Astrocyte (in vitro differentiated cells and primary cell): ENCODE data around the gene HTR3A. TPM values are rescaled to one million over a fixed set of nuclear protein-coding genes. Genes with fewer than 3 reads are reported as not detected.

Source experiments
- DNase-seq: peaks from one replicate; pipeline ENCODE4 v3.0.0-alpha.2; 2010; ENCODE audit warnings: low read depth
- FAIRE-seq: peaks from 2 replicates; lab custom pipeline; 2011; peaks lifted over from hg19 to GRCh38; lab: Jason Lieb, UNC
- H2AFZ ChIP-seq: 2 replicates; pipeline ENCODE4 v1.6.0; 2012; ENCODE audit warnings: low read depth, low read length, inconsistent platforms
- H3K27ac ChIP-seq: 2 replicates; pipeline ENCODE4 v1.5.1; 2011; ENCODE audit warnings: low read depth, low read length, inconsistent platforms
- H3K27me3 ChIP-seq: 2 replicates; pipeline ENCODE4 v1.6.0; 2011; ENCODE audit warnings: low read length, inconsistent platforms; ENCODE audit not compliant: insufficient read depth
- H3K36me3 ChIP-seq: 2 replicates; pipeline ENCODE4 v1.5.1; 2011; ENCODE audit warnings: low read length, inconsistent platforms; ENCODE audit not compliant: insufficient read depth
- H3K4me1 ChIP-seq: 2 replicates; pipeline ENCODE4 v1.5.1; 2011; ENCODE audit warnings: low read length, inconsistent platforms; ENCODE audit not compliant: insufficient read depth
- H3K4me2 ChIP-seq: 2 replicates; pipeline ENCODE4 v1.6.0; 2012; ENCODE audit warnings: low read length, inconsistent platforms
- H3K4me3 ChIP-seq: 2 replicates; pipeline ENCODE4 v1.5.1; 2011; ENCODE audit warnings: low read depth, mild to moderate bottlenecking, low read length, inconsistent platforms; ENCODE audit not compliant: insufficient read depth
- H3K79me2 ChIP-seq: 2 replicates; pipeline ENCODE4 v1.6.0; 2012; ENCODE audit warnings: mild to moderate bottlenecking, low read length, inconsistent platforms; ENCODE audit not compliant: insufficient read depth
- H3K9ac ChIP-seq: 2 replicates; pipeline ENCODE4 v1.6.0; 2012; ENCODE audit warnings: mild to moderate bottlenecking, low read length, inconsistent platforms
- H3K9me3 ChIP-seq: 2 replicates; pipeline ENCODE4 v1.5.1; 2012; ENCODE audit warnings: low read depth, mild to moderate bottlenecking, low read length, inconsistent platforms; ENCODE audit not compliant: insufficient read depth
- H4K20me1 ChIP-seq: 2 replicates; pipeline ENCODE4 v1.6.0; 2012; ENCODE audit warnings: low read length, inconsistent platforms; ENCODE audit not compliant: insufficient read depth
- H3K27ac Mint-ChIP-seq: one replicate; pipeline ENCODE4 v1.8.0; 2021; ENCODE audit warnings: mild to moderate bottlenecking, mixed read lengths; ENCODE audit not compliant: unreplicated experiment
- H3K27me3 Mint-ChIP-seq: one replicate; pipeline ENCODE4 v1.8.0; 2021; ENCODE audit warnings: low read depth, mixed read lengths; ENCODE audit not compliant: unreplicated experiment
- H3K36me3 Mint-ChIP-seq: one replicate; pipeline ENCODE4 v1.8.0; 2021; ENCODE audit warnings: low read depth, mixed read lengths; ENCODE audit not compliant: unreplicated experiment
- H3K4me1 Mint-ChIP-seq: one replicate; pipeline ENCODE4 v1.8.0; 2021; ENCODE audit warnings: low read depth, mixed read lengths; ENCODE audit not compliant: unreplicated experiment
- H3K4me3 Mint-ChIP-seq: one replicate; pipeline ENCODE4 v1.8.0; 2021; ENCODE audit warnings: mild to moderate bottlenecking, moderate library complexity, mixed read lengths; ENCODE audit not compliant: unreplicated experiment
- H3K9me3 Mint-ChIP-seq: one replicate; pipeline ENCODE4 v1.8.0; 2021; ENCODE audit warnings: mild to moderate bottlenecking, mixed read lengths; ENCODE audit not compliant: unreplicated experiment
- EZH2 ChIP-seq: IDR thresholded peaks from 2 replicates; pipeline ENCODE4 v1.6.1; 2012; ENCODE audit warnings: mild to moderate bottlenecking, low read length, inconsistent platforms; ENCODE audit not compliant: insufficient read depth
- total RNA-seq: library from RNA; stranded (reverse); gene quantifications from 2 replicates; pipeline ENCODE4 v1.2.1, GENCODE V29; 2021
- TF ChIP-seq, protein P1 (sequence below): IDR thresholded peaks from 2 replicates; pipeline ENCODE4 v1.5.1; 2011; ENCODE audit warnings: low read depth, mild to moderate bottlenecking, inconsistent platforms, low read length, moderate library complexity; ENCODE audit not compliant: insufficient read depth

HTR3A gene
- total RNA-seq, 1 donor from 2014 or later, result not detected

DNA sequence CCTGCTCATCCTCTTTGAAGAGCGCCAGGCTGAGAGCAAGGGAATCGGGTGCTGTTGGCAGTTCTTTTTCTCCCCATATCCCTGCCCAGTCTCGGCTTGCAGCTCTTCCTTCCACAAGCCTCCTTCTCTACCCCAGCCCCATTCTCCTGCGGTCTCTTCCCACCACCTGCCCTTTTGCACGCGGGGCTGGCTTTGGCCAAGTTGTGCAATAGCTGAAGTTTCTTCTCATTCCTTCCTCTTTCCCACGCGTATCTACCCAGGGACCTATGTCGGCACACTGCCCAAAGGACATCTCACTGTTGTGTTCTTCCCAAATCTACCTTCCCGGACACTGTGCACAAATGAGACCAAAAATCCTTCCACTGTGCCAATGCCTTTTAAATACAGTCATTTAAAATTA, 22.3 kb upstream of the HTR3A start:
- H3K27ac ChIP-seq, result no peak overlapping the region
- FAIRE-seq, result no peak
- H3K27ac Mint-ChIP-seq, result no peak overlapping the region
- no peak overlapping the region for H2AFZ ChIP-seq
- H3K4me1 Mint-ChIP-seq, result no peaks in the 10 kb centered on the region
- no peak for DNase-seq
- no peak for TF ChIP-seq EZH2
- TF ChIP-seq, protein P1, sequence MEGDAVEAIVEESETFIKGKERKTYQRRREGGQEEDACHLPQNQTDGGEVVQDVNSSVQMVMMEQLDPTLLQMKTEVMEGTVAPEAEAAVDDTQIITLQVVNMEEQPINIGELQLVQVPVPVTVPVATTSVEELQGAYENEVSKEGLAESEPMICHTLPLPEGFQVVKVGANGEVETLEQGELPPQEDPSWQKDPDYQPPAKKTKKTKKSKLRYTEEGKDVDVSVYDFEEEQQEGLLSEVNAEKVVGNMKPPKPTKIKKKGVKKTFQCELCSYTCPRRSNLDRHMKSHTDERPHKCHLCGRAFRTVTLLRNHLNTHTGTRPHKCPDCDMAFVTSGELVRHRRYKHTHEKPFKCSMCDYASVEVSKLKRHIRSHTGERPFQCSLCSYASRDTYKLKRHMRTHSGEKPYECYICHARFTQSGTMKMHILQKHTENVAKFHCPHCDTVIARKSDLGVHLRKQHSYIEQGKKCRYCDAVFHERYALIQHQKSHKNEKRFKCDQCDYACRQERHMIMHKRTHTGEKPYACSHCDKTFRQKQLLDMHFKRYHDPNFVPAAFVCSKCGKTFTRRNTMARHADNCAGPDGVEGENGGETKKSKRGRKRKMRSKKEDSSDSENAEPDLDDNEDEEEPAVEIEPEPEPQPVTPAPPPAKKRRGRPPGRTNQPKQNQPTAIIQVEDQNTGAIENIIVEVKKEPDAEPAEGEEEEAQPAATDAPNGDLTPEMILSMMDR, result no peak
- no peaks in the 10 kb centered on the region for H4K20me1 ChIP-seq
- H3K4me3 Mint-ChIP-seq, result no peak overlapping the region
- H3K9ac ChIP-seq, result no peak overlapping the region
- no peaks in the 10 kb centered on the region for H3K36me3 Mint-ChIP-seq
- no peaks in the 10 kb centered on the region for H3K79me2 ChIP-seq
- peaks cover 43% of the 10 kb centered on the region for H3K27me3 Mint-ChIP-seq
- H3K4me3 ChIP-seq, result no peak overlapping the region
- peaks cover 3% of the 10 kb centered on the region for H3K9me3 Mint-ChIP-seq
- no peaks in the 10 kb centered on the region for H3K4me1 ChIP-seq
- H3K4me2 ChIP-seq, result no peak overlapping the region
- H3K9me3 ChIP-seq, result no peaks in the 10 kb centered on the region
- no peaks in the 10 kb centered on the region for H3K27me3 ChIP-seq
- H3K36me3 ChIP-seq, result no peaks in the 10 kb centered on the region

DNA sequence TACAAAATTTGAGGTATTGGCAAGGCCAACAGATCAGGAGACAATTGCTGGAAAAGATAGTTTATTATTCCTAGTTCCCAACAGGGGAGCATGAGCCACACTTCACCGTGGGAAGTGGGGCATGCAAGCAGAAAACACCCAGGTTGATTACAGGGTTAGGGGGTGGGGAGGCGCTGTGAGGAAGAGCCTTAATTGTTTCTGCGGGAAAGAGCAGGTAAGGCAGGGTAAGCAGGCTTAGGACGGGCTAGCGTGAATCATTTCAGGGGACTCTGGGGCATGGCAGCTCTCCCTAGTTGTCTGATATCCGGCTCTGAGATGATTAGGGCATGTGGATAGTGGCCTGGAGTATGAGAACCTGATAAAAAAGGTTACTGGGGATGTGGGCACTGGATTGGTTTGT, 20.7 kb upstream of the HTR3A start:
- Histone ChIP-seq H3K4me1 (no peaks in the 10 kb centered on the region), H3K36me3 (no peaks in the 10 kb centered on the region), H2AFZ (no peak overlapping the region), H3K27ac (no peak overlapping the region), H3K4me3 (no peak overlapping the region), H3K27me3 (no peaks in the 10 kb centered on the region), H3K79me2 (no peaks in the 10 kb centered on the region), H4K20me1 (no peaks in the 10 kb centered on the region), H3K9ac (no peak overlapping the region), H3K4me2 (no peak overlapping the region), H3K9me3 (no peaks in the 10 kb centered on the region)
- H3K4me1 Mint-ChIP-seq, result no peaks in the 10 kb centered on the region
- H3K36me3 Mint-ChIP-seq, result no peaks in the 10 kb centered on the region
- no peak overlapping the region for H3K4me3 Mint-ChIP-seq
- DNase-seq (no peak), FAIRE-seq (no peak)
- peaks cover 3% of the 10 kb centered on the region for H3K9me3 Mint-ChIP-seq
- TF ChIP-seq EZH2, result no peak
- TF ChIP-seq, protein P1, result no peak
- H3K27ac Mint-ChIP-seq, result no peak overlapping the region
- H3K27me3 Mint-ChIP-seq, result peaks cover 52% of the 10 kb centered on the region

GRCh38 chr11:113956986-113957385, 17.9 kb upstream of the HTR3A start:
- Histone ChIP-seq H3K9me3 (no peaks in the 10 kb centered on the region), H3K4me3 (no peak overlapping the region), H2AFZ (no peak overlapping the region), H4K20me1 (no peaks in the 10 kb centered on the region), H3K79me2 (no peaks in the 10 kb centered on the region), H3K4me2 (no peak overlapping the region), H3K36me3 (no peaks in the 10 kb centered on the region), H3K4me1 (no peaks in the 10 kb centered on the region), H3K9ac (no peak overlapping the region), H3K27ac (no peak overlapping the region), H3K27me3 (no peaks in the 10 kb centered on the region)
- Mint-ChIP-seq H3K4me3 (no peak overlapping the region), H3K36me3 (no peaks in the 10 kb centered on the region), H3K27ac (no peak overlapping the region), H3K9me3 (no peaks in the 10 kb centered on the region), H3K27me3 (peaks cover 44% of the 10 kb centered on the region), H3K4me1 (no peaks in the 10 kb centered on the region)
- FAIRE-seq, result no peak
- no peak for DNase-seq
- TF ChIP-seq, protein P1, result no peak
- TF ChIP-seq EZH2, result no peak
